Measurements from ENCODE around the gene ZNHIT2. TPM values are rescaled to one million over a fixed set of nuclear protein-coding genes. Genes with fewer than 3 reads are reported as not detected.

The ZNHIT2 gene
- total and polyA plus RNA-seq, 2 experiments from 2014 or later = 31.8 to 32.8 TPM

DNA sequence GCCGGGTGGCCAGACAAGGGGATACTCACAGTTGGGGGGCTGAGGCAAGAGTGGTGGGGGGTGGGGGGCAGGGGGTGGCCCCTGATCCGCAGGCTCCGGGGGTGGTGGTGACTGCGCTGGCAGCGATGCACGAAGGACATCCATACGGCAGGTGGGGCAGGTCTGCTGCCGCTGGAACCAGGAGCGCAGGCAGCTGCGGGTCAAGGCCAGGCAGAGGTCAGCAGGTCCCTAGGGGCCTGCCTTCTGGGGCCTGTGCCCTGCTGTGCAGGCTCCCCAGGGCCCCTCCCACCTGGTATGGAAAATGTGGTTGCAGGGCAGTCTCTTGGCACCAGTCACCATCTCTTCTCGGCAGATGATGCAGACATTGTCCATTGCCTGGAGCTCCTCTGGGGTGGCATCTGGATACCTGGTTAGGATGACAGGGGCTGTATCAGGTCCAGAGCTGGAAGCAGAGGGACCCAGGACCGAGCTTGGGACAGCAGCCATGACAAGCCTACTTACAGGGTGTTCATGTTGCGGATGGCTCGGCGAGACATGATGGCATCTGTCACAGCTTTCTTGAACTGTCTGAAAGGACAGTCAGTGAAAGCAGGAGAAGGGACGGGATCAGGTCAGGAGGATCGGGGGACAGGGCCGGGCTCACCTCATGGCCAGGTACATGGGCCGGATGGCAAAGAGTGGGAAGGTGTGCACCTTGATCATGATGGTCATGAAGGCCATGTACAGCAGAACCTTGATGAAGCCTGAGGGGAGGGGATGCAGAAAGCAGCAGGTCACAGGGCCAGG, 13.3 kb upstream of the ZNHIT2 start:
- H3K9me3 ChIP-seq (ENCODE audit: low read depth) = no peaks in the 10 kb centered on the region
- H3K27ac ChIP-seq = no peak overlapping the region
- no peak for DNase-seq (ENCODE audit: low read depth in 1 of 2, low spot score in 1 of 2)
- H3K27me3 ChIP-seq = no peaks in the 10 kb centered on the region
- TF ChIP-seq, protein P1, sequence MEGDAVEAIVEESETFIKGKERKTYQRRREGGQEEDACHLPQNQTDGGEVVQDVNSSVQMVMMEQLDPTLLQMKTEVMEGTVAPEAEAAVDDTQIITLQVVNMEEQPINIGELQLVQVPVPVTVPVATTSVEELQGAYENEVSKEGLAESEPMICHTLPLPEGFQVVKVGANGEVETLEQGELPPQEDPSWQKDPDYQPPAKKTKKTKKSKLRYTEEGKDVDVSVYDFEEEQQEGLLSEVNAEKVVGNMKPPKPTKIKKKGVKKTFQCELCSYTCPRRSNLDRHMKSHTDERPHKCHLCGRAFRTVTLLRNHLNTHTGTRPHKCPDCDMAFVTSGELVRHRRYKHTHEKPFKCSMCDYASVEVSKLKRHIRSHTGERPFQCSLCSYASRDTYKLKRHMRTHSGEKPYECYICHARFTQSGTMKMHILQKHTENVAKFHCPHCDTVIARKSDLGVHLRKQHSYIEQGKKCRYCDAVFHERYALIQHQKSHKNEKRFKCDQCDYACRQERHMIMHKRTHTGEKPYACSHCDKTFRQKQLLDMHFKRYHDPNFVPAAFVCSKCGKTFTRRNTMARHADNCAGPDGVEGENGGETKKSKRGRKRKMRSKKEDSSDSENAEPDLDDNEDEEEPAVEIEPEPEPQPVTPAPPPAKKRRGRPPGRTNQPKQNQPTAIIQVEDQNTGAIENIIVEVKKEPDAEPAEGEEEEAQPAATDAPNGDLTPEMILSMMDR (IDR thresholded peaks at IDR 0.05; ENCODE audit: low read depth, low read length) = no peak
- H3K36me3 ChIP-seq = peaks cover 42% of the 10 kb centered on the region
- H3K4me3 ChIP-seq = no peak overlapping the region
- peaks cover 10% of the 10 kb centered on the region for H3K4me1 ChIP-seq (ENCODE audit: low read depth)

DNA sequence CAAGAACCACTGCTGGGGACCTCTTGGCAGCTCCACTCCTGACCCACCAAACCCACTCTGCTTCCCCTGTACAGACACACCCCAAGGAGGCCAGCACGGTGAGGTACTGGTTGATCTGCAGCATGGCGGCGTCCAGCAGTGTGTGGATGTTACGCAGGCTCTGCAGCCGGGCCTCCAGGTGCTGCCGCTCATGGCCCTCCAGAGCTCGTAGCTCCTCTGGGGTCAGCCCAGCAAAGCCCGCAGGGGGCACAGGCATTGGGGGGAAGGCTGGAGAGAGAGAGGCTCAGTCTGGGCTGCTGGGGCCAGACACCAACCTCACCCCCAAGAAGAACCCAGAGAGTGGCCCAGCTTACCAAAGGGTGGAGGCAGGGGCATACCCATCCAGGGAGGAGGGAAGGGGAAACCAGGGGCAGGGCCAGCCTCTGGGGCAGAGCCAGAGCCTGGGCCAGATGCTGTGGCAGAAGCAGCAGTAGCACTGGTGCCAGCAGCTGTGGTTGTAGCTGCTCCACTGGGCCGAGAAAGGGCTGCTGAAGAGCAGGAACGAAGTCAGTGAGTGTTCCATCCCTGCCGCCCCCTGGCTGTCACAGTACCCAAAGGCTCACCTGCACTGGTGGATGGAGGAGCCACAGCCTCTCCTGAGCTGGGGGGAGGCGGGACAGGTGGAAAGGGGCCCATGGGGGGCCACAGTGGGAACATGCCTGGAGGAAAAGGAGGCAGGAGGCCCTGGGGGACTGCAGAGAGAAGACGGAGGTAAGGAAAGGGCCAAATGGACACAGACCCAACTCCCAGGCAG, 12.3 kb upstream of the ZNHIT2 start:
- no peak for DNase-seq (ENCODE audit: low read depth in 1 of 2, low spot score in 1 of 2)
- TF ChIP-seq, protein P1 (IDR thresholded peaks at IDR 0.05; ENCODE audit: low read depth, low read length) = no peak
- H3K27ac ChIP-seq = no peak overlapping the region
- no peaks in the 10 kb centered on the region for H3K9me3 ChIP-seq (ENCODE audit: low read depth)
- peaks cover 43% of the 10 kb centered on the region for H3K36me3 ChIP-seq
- H3K27me3 ChIP-seq = no peaks in the 10 kb centered on the region
- no peak overlapping the region for H3K4me3 ChIP-seq
- peaks cover 6% of the 10 kb centered on the region for H3K4me1 ChIP-seq (ENCODE audit: low read depth)

DNA sequence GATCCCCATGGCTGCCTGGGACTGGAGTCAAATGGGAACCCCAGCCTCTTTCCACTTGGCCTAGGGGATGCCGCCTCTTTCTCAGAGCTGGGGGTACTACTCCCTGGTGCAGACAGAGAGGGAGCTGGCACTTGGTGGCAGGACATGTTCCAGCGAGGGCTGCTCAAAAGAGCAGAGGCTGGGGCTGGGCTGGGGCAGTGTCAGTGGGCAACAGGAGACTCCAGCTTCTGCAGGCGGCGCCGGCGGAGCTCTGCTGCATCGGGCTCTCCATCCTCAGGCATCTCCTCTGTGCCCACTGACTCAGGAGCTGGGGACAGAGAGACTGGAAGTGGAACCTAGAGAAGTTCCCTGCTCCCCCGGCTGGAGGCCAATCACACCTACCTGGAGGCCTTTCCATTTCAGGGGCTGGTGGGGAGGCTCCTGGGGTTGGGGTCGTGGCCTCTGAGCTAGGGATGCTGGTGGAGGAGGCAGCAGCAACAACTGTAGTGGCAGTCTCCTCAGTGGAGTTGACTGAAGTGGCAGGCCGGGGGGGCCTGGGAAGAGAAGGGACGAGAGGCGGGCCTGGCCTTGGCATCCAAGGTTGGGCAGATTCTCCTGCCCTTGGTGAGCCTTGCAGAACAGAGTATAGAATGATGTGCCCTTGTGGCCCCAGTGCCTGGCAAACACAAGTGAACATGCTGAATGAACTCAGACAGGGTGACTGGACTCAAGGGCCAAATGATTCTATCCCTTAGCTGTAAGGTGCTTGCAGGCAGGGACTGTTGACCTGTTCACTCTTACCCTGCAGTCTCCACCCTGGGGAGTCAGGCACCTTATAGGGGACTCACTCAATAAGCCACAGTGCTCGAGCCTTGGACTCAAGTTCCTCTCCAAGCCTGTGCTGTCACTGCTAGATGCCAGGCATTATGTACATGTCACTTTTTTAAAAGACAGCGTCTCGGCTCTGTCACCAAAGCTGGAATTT, 11.0 kb upstream of the ZNHIT2 start:
- TF ChIP-seq, protein P1 (IDR thresholded peaks at IDR 0.05; ENCODE audit: low read depth, low read length) = no peak
- H3K9me3 ChIP-seq (ENCODE audit: low read depth) = no peaks in the 10 kb centered on the region
- DNase-seq (ENCODE audit: low read depth in 1 of 2, low spot score in 1 of 2) = no peak
- no peaks in the 10 kb centered on the region for H3K27me3 ChIP-seq
- peaks cover 5% of the 10 kb centered on the region for H3K4me1 ChIP-seq (ENCODE audit: low read depth)
- H3K36me3 ChIP-seq = peaks cover 47% of the 10 kb centered on the region
- no peak overlapping the region for H3K4me3 ChIP-seq
- no peak overlapping the region for H3K27ac ChIP-seq

DNA sequence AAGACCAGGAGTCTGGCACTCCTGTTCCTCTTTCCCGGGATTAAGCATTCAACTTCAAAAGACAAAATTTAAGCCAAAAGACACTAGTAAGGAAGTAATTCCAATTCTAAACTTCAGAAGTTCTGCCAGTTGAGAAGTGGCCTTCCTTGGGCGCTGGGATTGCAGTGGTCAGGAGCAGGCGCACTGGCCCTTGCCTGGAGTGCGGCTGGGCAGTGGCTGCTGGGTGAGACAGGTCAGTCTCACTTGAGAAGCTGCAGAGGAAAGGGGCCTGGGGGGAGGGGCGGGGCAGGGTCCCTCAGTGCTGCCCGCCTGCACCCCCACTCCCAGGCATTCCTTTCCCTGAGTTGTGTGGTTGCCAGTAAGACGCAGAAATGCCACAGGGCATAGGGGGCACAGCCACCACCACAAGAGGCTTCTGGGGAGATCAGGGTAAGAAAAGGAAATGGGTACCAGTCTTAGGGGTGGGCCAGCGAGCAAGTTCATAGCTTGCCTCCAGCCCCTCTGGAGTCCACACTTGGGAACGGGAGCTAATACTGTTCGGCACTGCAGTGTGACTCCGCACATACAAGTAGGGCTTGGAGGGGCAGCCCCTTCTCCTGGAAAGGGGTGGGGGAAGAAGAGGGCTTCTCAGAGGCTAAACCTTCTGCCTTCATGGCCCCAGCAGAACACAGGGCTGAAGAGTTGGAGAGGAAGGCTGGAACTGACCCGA, 10.1 kb upstream of the ZNHIT2 start:
- Histone ChIP-seq H3K27me3 (no peaks in the 10 kb centered on the region), H3K9me3 (ENCODE audit: low read depth) (no peaks in the 10 kb centered on the region), H3K36me3 (peaks cover 45% of the 10 kb centered on the region), H3K4me3 (no peak overlapping the region), H3K4me1 (ENCODE audit: low read depth) (peaks cover 4% of the 10 kb centered on the region), H3K27ac (no peak overlapping the region)
- no peak for DNase-seq (ENCODE audit: low read depth in 1 of 2, low spot score in 1 of 2)
- TF ChIP-seq, protein P1 (IDR thresholded peaks at IDR 0.05; ENCODE audit: low read depth, low read length) = no peak
